ENCODE data around the gene CCL4L2. TPM values are rescaled to one million over a fixed set of nuclear protein-coding genes. Genes with fewer than 3 reads are reported as not detected.
"Not testable (repeated sequence)": the region's sequence is repeated elsewhere in the genome, so short reads cannot be mapped to it uniquely, and the experiment has no call there.

CCL4L2 gene
- total and polyA plus RNA-seq, 4 donors, result 2.1 to 10.4 (median 4.9) TPM

GRCh38 chr17:36195434-36196130 lies 15.3 kb upstream of the CCL4L2 start:
- peaks cover 5% of the 10 kb centered on the region for H3K27me3 ChIP-seq (ENCODE audit: control insufficient read depth, insufficient read depth, low read length)
- no peaks in the 10 kb centered on the region for H3K4me1 ChIP-seq (ENCODE audit: control insufficient read depth, insufficient read depth, low read length)
- no peaks in the 10 kb centered on the region for H3K36me3 ChIP-seq (ENCODE audit: control insufficient read depth, insufficient read depth, low read length)
- H3K4me3 ChIP-seq (ENCODE audit: low read depth, low read length), result no peak overlapping the region
- H3K9me3 ChIP-seq (ENCODE audit: control insufficient read depth, insufficient read depth, low read length), result no peaks in the 10 kb centered on the region
- 70% methylated on average over 7 of the region's 10 CpGs for WGBS (ENCODE audit: insufficient coverage)
- no peak overlapping the region for H3K27ac ChIP-seq (ENCODE audit: low read depth, low read length)
- DNase-seq (ENCODE audit: low read depth in 4 of 6, low spot score in 6 of 6), result no peak

- H3K4me3 ChIP-seq (ENCODE audit: low read depth, low read length), result no peak overlapping the region
- WGBS (ENCODE audit: insufficient coverage), result 71% methylated on average over 2 of the region's 3 CpGs
- H3K27ac ChIP-seq (ENCODE audit: low read depth, low read length), result no peak overlapping the region
- no peaks in the 10 kb centered on the region for H3K4me1 ChIP-seq (ENCODE audit: control insufficient read depth, insufficient read depth, low read length)
- no peak for DNase-seq (ENCODE audit: low read depth in 4 of 6, low spot score in 6 of 6)
- H3K36me3 ChIP-seq (ENCODE audit: control insufficient read depth, insufficient read depth, low read length), result no peaks in the 10 kb centered on the region
- no peaks in the 10 kb centered on the region for H3K9me3 ChIP-seq (ENCODE audit: control insufficient read depth, insufficient read depth, low read length)
- peaks cover 5% of the 10 kb centered on the region for H3K27me3 ChIP-seq (ENCODE audit: control insufficient read depth, insufficient read depth, low read length)
Observed at GRCh38 chr17:36196131-36196486, 14.8 kb upstream of the CCL4L2 start.

GRCh38 chr17:36197387-36197703 lies 13.5 kb upstream of the CCL4L2 start:
- no peaks in the 10 kb centered on the region for H3K9me3 ChIP-seq (ENCODE audit: control insufficient read depth, insufficient read depth, low read length)
- no peak overlapping the region for H3K4me3 ChIP-seq (ENCODE audit: low read depth, low read length)
- no peaks in the 10 kb centered on the region for H3K36me3 ChIP-seq (ENCODE audit: control insufficient read depth, insufficient read depth, low read length)
- DNase-seq (ENCODE audit: low read depth in 4 of 6, low spot score in 6 of 6), result no peak
- H3K27me3 ChIP-seq (ENCODE audit: control insufficient read depth, insufficient read depth, low read length), result peaks cover 5% of the 10 kb centered on the region
- no peak overlapping the region for H3K27ac ChIP-seq (ENCODE audit: low read depth, low read length)
- H3K4me1 ChIP-seq (ENCODE audit: control insufficient read depth, insufficient read depth, low read length), result no peaks in the 10 kb centered on the region
- 70% methylated on average over 4 of the region's 4 CpGs for WGBS (ENCODE audit: insufficient coverage)

GRCh38 chr17:36198831-36199465 lies 11.9 kb upstream of the CCL4L2 start:
- Histone ChIP-seq H3K9me3 (ENCODE audit: control insufficient read depth, insufficient read depth, low read length) (no peaks in the 10 kb centered on the region), H3K4me1 (ENCODE audit: control insufficient read depth, insufficient read depth, low read length) (no peaks in the 10 kb centered on the region), H3K27me3 (ENCODE audit: control insufficient read depth, insufficient read depth, low read length) (peaks cover 5% of the 10 kb centered on the region), H3K36me3 (ENCODE audit: control insufficient read depth, insufficient read depth, low read length) (no peaks in the 10 kb centered on the region), H3K27ac (ENCODE audit: low read depth, low read length) (no peak overlapping the region), H3K4me3 (ENCODE audit: low read depth, low read length) (no peak overlapping the region)
- 93% methylated on average over 3 of the region's 7 CpGs for WGBS (ENCODE audit: insufficient coverage)
- DNase-seq (ENCODE audit: low read depth in 4 of 6, low spot score in 6 of 6), result no peak

GRCh38 chr17:36201102-36201501 lies 9.8 kb upstream of the CCL4L2 start:
- not testable (repeated sequence) for H3K4me3 ChIP-seq (ENCODE audit: low read depth, low read length); H3K27me3 ChIP-seq (ENCODE audit: control insufficient read depth, insufficient read depth, low read length); H3K27ac ChIP-seq (ENCODE audit: low read depth, low read length); H3K4me1 ChIP-seq (ENCODE audit: control insufficient read depth, insufficient read depth, low read length); H3K36me3 ChIP-seq (ENCODE audit: control insufficient read depth, insufficient read depth, low read length); DNase-seq (ENCODE audit: low read depth in 4 of 6, low spot score in 6 of 6); H3K9me3 ChIP-seq (ENCODE audit: control insufficient read depth, insufficient read depth, low read length)
- WGBS (ENCODE audit: insufficient coverage), result 76% methylated on average over 4 of the region's 4 CpGs

- not testable (repeated sequence) for DNase-seq (ENCODE audit: low read depth in 4 of 6, low spot score in 6 of 6); H3K27me3 ChIP-seq (ENCODE audit: control insufficient read depth, insufficient read depth, low read length); H3K4me1 ChIP-seq (ENCODE audit: control insufficient read depth, insufficient read depth, low read length); H3K4me3 ChIP-seq (ENCODE audit: low read depth, low read length); H3K27ac ChIP-seq (ENCODE audit: low read depth, low read length); H3K9me3 ChIP-seq (ENCODE audit: control insufficient read depth, insufficient read depth, low read length); H3K36me3 ChIP-seq (ENCODE audit: control insufficient read depth, insufficient read depth, low read length)
- 85% methylated on average over 8 of the region's 8 CpGs for WGBS (ENCODE audit: insufficient coverage)
Observed at GRCh38 chr17:36201506-36201905, 9.4 kb upstream of the CCL4L2 start.

GRCh38 chr17:36203335-36203734 lies 7.5 kb upstream of the CCL4L2 start:
- no peak for DNase-seq (ENCODE audit: low read depth in 4 of 6, low spot score in 6 of 6)
- Histone ChIP-seq H3K4me1 (ENCODE audit: control insufficient read depth, insufficient read depth, low read length) (no peaks in the 10 kb centered on the region), H3K27ac (ENCODE audit: low read depth, low read length) (no peak overlapping the region), H3K36me3 (ENCODE audit: control insufficient read depth, insufficient read depth, low read length) (no peaks in the 10 kb centered on the region), H3K27me3 (ENCODE audit: control insufficient read depth, insufficient read depth, low read length) (no peaks in the 10 kb centered on the region), H3K9me3 (ENCODE audit: control insufficient read depth, insufficient read depth, low read length) (no peaks in the 10 kb centered on the region), H3K4me3 (ENCODE audit: low read depth, low read length) (no peak overlapping the region)
- no CpG with 5 or more reads among the region's 3 CpGs for WGBS (ENCODE audit: insufficient coverage)

- H3K4me1 ChIP-seq (ENCODE audit: control insufficient read depth, insufficient read depth, low read length), result no peaks in the 10 kb centered on the region
- no peaks in the 10 kb centered on the region for H3K36me3 ChIP-seq (ENCODE audit: control insufficient read depth, insufficient read depth, low read length)
- DNase-seq (ENCODE audit: low read depth in 4 of 6, low spot score in 6 of 6), result no peak
- WGBS (ENCODE audit: insufficient coverage), result 87% methylated on average over 3 of the region's 7 CpGs
- H3K27ac ChIP-seq (ENCODE audit: low read depth, low read length), result no peak overlapping the region
- no peak overlapping the region for H3K4me3 ChIP-seq (ENCODE audit: low read depth, low read length)
- H3K27me3 ChIP-seq (ENCODE audit: control insufficient read depth, insufficient read depth, low read length), result no peaks in the 10 kb centered on the region
- H3K9me3 ChIP-seq (ENCODE audit: control insufficient read depth, insufficient read depth, low read length), result no peaks in the 10 kb centered on the region
Observed at GRCh38 chr17:36204724-36205500, 6.0 kb upstream of the CCL4L2 start.

GRCh38 chr17:36205637-36206485 lies 5.0 kb upstream of the CCL4L2 start:
- H3K4me1 ChIP-seq (ENCODE audit: control insufficient read depth, insufficient read depth, low read length), result no peaks in the 10 kb centered on the region
- DNase-seq (ENCODE audit: low read depth in 4 of 6, low spot score in 6 of 6), result no peak
- no peaks in the 10 kb centered on the region for H3K27me3 ChIP-seq (ENCODE audit: control insufficient read depth, insufficient read depth, low read length)
- no peak overlapping the region for H3K4me3 ChIP-seq (ENCODE audit: low read depth, low read length)
- WGBS (ENCODE audit: insufficient coverage), result 79% methylated on average over 3 of the region's 4 CpGs
- no peaks in the 10 kb centered on the region for H3K9me3 ChIP-seq (ENCODE audit: control insufficient read depth, insufficient read depth, low read length)
- no peak overlapping the region for H3K27ac ChIP-seq (ENCODE audit: low read depth, low read length)
- H3K36me3 ChIP-seq (ENCODE audit: control insufficient read depth, insufficient read depth, low read length), result no peaks in the 10 kb centered on the region
